ENCODE measurements around the gene PRKCD. TPM values are rescaled to one million over a fixed set of nuclear protein-coding genes. Genes with fewer than 3 reads are reported as not detected.

The PRKCD gene
- total and polyA plus RNA-seq, 2 of the 4 experiments (the other 2 are of a cell fraction): 4.3 to 19.0 TPM

DNA sequence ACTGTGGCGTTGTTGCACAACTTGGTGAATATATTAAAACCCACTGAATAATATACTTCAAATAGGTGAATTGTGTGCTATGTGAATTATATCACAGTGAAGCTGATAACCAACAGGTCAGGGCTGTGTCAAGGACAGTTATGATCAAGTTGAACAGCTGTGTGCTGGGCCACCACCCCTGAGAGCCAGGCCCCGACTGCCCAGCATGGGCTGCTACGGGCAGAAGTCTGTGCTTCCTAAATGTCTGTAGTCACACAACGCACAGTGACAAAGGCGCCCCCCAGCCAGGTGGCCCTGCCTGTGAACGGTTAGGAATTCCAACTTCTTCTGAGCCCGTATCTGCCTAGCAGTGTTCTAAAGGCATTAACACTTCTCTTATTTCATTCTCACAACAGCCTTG, 62.0 kb downstream of the PRKCD start:
- 67% methylated on average over 2 of the region's 7 CpGs; no CpG with 5 or more reads in 1 of the 2 experiments for WGBS, 2 experiments (ENCODE audit: extremely low coverage in 2 of 2, insufficient read length in 1 of 2)
- Histone ChIP-seq H3K4ac (ENCODE audit: low read depth, low read length) (no peak overlapping the region), H3K9me3 (ENCODE audit: control insufficient read depth, insufficient read depth, low read length) (no peaks in the 10 kb centered on the region), H3K4me2 (ENCODE audit: low read depth, low read length) (no peak overlapping the region), H3K9me1 (ENCODE audit: insufficient read depth, low read length) (0 out of 2 replicates have a peak, but pooled peaks cover 4% of the 10 kb centered on the region), H3K36me3 (ENCODE audit: control insufficient read depth, insufficient read depth, low read length) (peaks cover 56% of the 10 kb centered on the region), H3K56ac (ENCODE audit: extremely low read depth, insufficient read depth, low read length) (no peak overlapping the region), H3K27me3 (ENCODE audit: control insufficient read depth, insufficient read depth, low read length) (no peaks in the 10 kb centered on the region), H2BK5ac (ENCODE audit: low read depth, low read length, poor library complexity, severe bottlenecking) (no peak overlapping the region), H3K23ac (ENCODE audit: low read depth, low read length) (no peak overlapping the region), H3K14ac (replicated peaks; ENCODE audit: low read depth, low read length) (no peak overlapping the region), H3K4me1 (ENCODE audit: control insufficient read depth, insufficient read depth, low read length) (no peaks in the 10 kb centered on the region), H2AFZ (replicated peaks; ENCODE audit: low read length, poor library complexity) (no peak overlapping the region), H2BK20ac (ENCODE audit: low read depth, low read length) (no peak overlapping the region), H3K27ac (ENCODE audit: insufficient read depth, low read length) (no peak overlapping the region), H3K4me3 (ENCODE audit: insufficient read depth, low read depth, low read length) (no peak overlapping the region), H4K20me1 (ENCODE audit: insufficient read depth, low read length) (peaks cover 7% of the 10 kb centered on the region; the same call in 1 of the 2 replicates), H2BK15ac (ENCODE audit: low read depth, low read length) (no peak overlapping the region), H3K18ac (ENCODE audit: low read depth, low read length) (no peak overlapping the region), H3K79me1 (ENCODE audit: low read depth in 1 of 2, low read length in 2 of 2) (peaks cover 3 to 6% of the 10 kb centered on the region in 2 experiments; a peak in 2 of 4 replicates), H2AK9ac (replicated peaks; ENCODE audit: low read depth, low read length, poor library complexity) (no peak overlapping the region), H4K91ac (ENCODE audit: insufficient read depth, low read depth, low read length) (no peak overlapping the region), H2AK5ac (ENCODE audit: low read depth, low read length) (no peak overlapping the region), H4K8ac (ENCODE audit: low read depth in 2 of 2, low read length in 2 of 2) (no peak overlapping the region; a peak in 1 of 4 replicates), H2BK120ac (ENCODE audit: low read depth, low read length) (no peak overlapping the region), H4K5ac (ENCODE audit: low read depth, low read length) (no peak overlapping the region), H3K9ac (ENCODE audit: low read depth, low read length) (no peak overlapping the region)
- no TSS peak for BruUV-seq (replicated peaks)
- in situ Hi-C loops (cut with MboI; ENCODE audit: low sequenced_read_pairs) (loop anchor here (25.0 kb wide), 1 partner anchor 489 kb away; no protein-coding TSS in a partner anchor), intact Hi-C loops (cut with micrococcal nuclease) (loop anchor here (5.0 kb wide), 1 partner anchor 74 kb away; no protein-coding TSS in a partner anchor), dilution Hi-C loops (cut with HindIII; ENCODE audit: low sequenced_read_pairs, unreplicated experiment) (no loop called here)
- TF ChIP-seq POLR2A (IDR thresholded peaks at IDR 0.05; ENCODE audit: low read depth, low read length) (no peak), CEBPB (IDR thresholded peaks at IDR 0.05; ENCODE audit: low read depth, low read length) (no peak), MXI1 (IDR thresholded peaks at IDR 0.05; ENCODE audit: borderline replicate concordance, low read depth, low read length) (no peak), MAFK (IDR thresholded peaks at IDR 0.05; ENCODE audit: low read depth, low read length) (no peak), CHD1 (IDR thresholded peaks at IDR 0.05; ENCODE audit: low read depth, low read length) (no peak), RFX5 (IDR thresholded peaks at IDR 0.05; ENCODE audit: low read depth, low read length) (no peak), BHLHE40 (IDR thresholded peaks at IDR 0.05; ENCODE audit: low read depth, low read length) (no peak), NFE2L2 (IDR thresholded peaks at IDR 0.05; ENCODE audit: low read depth, low read length) (no peak), RAD21 (IDR thresholded peaks at IDR 0.05; ENCODE audit: low read length) (no peak), MAZ (IDR thresholded peaks at IDR 0.05; ENCODE audit: borderline replicate concordance, low read depth, low read length) (no peak)
- POLR2A ChIA-PET (ENCODE audit: unreplicated experiment): no interaction called here
- DNase-seq: no peak
- no peak for ATAC-seq (ENCODE audit: low read depth)
- CTCF ChIA-PET: interaction anchor here (1.0 kb wide), 1 partner anchor 12 kb away, joined by 3 read pairs; no protein-coding TSS in a partner anchor

Measured in IMR-90 (cell line).